ENCODE results near the gene SETBP1.

SETBP1 gene

DNA sequence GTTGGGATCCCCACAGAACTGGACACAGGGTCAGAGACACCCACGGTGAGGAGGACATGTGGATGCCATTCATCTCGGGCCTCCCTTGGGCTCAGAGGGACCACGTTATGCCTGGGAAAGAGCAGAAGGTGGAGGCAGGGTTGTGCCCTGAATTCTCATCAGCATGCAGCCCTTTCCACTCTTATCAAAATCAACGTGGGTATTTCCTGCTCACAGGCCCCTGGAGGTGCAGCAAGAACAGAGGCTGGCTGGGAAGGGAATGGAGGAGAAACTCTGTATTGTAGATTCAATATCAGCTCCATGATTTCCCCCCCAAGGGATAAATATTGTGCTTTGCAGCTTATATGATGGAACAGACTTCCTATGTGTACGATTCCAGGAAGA lies 90.9 kb downstream of the SETBP1 start:
- Histone ChIP-seq H3K27me3 (replicated peaks; ENCODE audit: control insufficient read depth, insufficient read depth, low read length) (no peaks in the 10 kb centered on the region; the same call in 1 of the 2 replicates), H3K4me3 (replicated peaks; ENCODE audit: low read depth, low read length) (no peak overlapping the region), H3K36me3 (ENCODE audit: control insufficient read depth, insufficient read depth, low read length) (no peaks in the 10 kb centered on the region)
- no peak for DNase-seq (ENCODE audit: extremely low read depth, insufficient read length)
- TF ChIP-seq, protein P1, sequence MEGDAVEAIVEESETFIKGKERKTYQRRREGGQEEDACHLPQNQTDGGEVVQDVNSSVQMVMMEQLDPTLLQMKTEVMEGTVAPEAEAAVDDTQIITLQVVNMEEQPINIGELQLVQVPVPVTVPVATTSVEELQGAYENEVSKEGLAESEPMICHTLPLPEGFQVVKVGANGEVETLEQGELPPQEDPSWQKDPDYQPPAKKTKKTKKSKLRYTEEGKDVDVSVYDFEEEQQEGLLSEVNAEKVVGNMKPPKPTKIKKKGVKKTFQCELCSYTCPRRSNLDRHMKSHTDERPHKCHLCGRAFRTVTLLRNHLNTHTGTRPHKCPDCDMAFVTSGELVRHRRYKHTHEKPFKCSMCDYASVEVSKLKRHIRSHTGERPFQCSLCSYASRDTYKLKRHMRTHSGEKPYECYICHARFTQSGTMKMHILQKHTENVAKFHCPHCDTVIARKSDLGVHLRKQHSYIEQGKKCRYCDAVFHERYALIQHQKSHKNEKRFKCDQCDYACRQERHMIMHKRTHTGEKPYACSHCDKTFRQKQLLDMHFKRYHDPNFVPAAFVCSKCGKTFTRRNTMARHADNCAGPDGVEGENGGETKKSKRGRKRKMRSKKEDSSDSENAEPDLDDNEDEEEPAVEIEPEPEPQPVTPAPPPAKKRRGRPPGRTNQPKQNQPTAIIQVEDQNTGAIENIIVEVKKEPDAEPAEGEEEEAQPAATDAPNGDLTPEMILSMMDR (IDR thresholded peaks at IDR 0.05; ENCODE audit: insufficient read depth, low read length, poor library complexity, severe bottlenecking): no peak

DNA sequence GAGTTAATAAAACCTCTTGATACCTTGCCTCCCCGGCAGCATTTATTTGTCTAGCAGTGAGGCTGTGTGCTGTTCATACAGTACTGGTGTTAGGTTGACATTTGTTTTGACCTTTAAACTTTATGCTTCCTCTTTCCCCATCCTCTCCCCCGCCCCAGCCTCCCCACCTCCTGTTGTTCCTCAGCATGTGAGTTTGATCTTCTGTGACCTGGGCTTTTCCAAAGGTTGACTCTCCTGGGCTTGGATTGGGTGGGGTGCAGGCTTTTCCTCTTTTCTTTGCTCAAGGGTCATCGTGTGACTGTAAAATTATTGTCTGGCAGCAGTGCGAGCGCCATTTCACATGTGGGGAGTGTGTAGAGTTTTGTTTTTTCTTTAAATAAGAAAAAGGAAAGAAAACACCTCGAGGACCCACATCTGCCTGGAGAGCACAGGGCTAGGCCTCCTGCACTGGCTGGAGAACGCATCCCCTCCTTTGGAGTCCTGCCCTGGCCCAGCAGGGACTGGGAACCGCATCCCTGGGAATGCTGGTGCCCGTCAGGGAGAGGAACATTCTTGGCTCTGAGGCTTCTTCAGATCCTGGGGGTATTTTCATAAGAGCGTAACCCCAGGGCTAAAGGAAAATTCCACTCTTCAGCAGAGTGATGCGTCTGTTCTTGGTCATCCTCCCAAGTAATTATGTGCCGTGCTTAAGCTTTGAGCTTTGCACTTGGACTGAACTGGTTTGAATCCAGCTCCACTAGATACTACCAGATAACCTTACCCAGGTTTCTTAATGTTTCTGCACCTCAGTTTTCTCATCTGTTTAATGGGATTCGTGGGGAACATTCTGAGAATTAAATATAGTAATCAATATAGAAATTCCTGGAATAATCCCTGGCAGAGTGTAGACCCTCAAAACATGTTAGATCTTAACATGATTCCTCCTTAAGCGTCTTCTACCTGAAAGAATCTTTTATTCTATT lies 91.5 kb downstream of the SETBP1 start:
- Histone ChIP-seq H3K4me3 (replicated peaks; ENCODE audit: low read depth, low read length) (no peak overlapping the region), H3K36me3 (ENCODE audit: control insufficient read depth, insufficient read depth, low read length) (no peaks in the 10 kb centered on the region), H3K27me3 (replicated peaks; ENCODE audit: control insufficient read depth, insufficient read depth, low read length) (no peaks in the 10 kb centered on the region; the same call in 1 of the 2 replicates)
- no peak for DNase-seq (ENCODE audit: extremely low read depth, insufficient read length)
- TF ChIP-seq, protein P1 (IDR thresholded peaks at IDR 0.05; ENCODE audit: insufficient read depth, low read length, poor library complexity, severe bottlenecking): no peak

DNA sequence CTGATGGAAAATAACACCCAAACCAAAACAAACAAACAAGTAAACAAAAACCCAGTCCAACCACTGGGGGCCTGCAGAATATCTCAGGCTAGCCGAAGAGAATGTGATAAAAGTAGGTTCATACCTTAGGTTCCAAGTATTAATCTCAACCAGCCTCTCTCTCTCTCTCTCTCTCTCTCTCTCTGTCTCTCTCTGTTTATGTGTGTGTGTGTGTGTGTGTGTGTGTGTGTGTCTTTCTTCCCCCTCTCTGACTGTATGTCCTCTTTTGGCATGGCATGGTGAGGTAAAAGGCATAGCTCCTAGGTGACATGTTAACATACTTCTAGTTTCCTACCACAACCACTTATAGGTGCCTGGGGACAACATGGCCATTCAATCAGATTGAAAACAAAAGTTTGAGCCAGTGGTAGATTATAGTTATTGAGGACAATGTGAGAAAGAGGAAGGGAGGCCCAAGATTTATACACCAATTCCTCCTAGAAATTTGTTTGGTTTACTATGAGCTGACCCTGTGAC lies 93.0 kb downstream of the SETBP1 start:
- no peak overlapping the region for H3K4me3 ChIP-seq (replicated peaks; ENCODE audit: low read depth, low read length)
- TF ChIP-seq, protein P1 (IDR thresholded peaks at IDR 0.05; ENCODE audit: insufficient read depth, low read length, poor library complexity, severe bottlenecking): no peak
- DNase-seq (ENCODE audit: extremely low read depth, insufficient read length): no peak
- H3K27me3 ChIP-seq (replicated peaks; ENCODE audit: control insufficient read depth, insufficient read depth, low read length): no peaks in the 10 kb centered on the region; the same call in 1 of the 2 replicates
- H3K36me3 ChIP-seq (ENCODE audit: control insufficient read depth, insufficient read depth, low read length): no peaks in the 10 kb centered on the region

DNA sequence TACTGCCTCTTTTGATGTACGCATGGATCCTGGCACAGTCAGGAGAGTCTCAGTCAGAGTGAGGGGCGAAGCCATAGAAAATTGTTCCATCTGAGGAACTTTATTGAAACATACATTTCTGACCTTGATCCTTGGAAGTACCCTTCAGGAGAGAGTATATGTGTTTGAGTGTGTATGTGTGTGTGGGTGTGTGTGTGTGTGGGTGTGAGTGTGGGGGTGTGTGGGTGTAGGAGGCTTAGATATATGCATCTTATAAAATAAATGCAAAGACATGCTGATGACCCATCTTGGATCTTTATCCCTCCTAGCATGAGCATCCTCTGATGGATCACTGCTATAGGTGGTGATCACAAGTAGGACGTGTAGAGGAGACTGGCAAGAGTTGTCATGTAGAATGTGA lies 93.5 kb downstream of the SETBP1 start:
- TF ChIP-seq, protein P1 (IDR thresholded peaks at IDR 0.05; ENCODE audit: insufficient read depth, low read length, poor library complexity, severe bottlenecking): no peak
- Histone ChIP-seq H3K27me3 (replicated peaks; ENCODE audit: control insufficient read depth, insufficient read depth, low read length) (no peaks in the 10 kb centered on the region), H3K4me3 (replicated peaks; ENCODE audit: low read depth, low read length) (no peak overlapping the region), H3K36me3 (ENCODE audit: control insufficient read depth, insufficient read depth, low read length) (no peaks in the 10 kb centered on the region)
- DNase-seq (ENCODE audit: extremely low read depth, insufficient read length): no peak

DNA sequence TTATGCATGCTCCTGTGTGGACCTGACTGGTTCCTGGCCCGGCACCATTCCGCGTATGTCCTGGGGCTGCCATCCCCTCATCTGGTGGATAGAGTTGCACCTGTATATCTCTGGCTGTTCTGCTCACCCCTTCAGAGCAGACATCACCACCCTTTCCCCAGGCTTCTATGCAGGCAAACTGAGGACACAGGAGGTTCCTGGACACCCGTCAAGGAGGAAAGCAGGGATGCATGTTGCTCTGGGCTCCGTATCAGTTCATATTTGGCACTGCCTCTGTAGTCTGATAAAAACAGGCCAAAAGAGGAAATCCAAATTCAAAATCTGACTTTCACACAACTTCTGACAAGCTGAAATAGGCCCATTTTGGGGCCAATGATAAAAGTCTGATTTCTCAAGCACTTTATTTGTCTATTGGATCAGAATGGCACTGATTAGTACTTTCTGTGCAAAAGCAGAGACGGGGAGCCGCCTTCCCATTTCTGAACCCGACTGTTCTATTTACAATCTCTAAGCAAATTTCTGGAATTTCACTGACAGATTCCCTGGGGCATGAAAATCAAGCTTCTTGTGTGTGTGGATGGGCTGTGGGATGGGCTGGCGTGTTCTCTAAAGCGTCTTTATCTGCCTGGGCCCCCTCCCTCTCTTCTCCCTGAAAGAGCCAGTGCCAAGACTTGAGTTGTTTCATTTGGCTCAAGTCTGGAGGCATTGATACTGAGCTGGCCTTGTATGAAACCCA lies 96.9 kb downstream of the SETBP1 start:
- DNase-seq (ENCODE audit: extremely low read depth, insufficient read length): no peak
- TF ChIP-seq, protein P1 (IDR thresholded peaks at IDR 0.05; ENCODE audit: insufficient read depth, low read length, poor library complexity, severe bottlenecking): no peak
- H3K36me3 ChIP-seq (ENCODE audit: control insufficient read depth, insufficient read depth, low read length): no peaks in the 10 kb centered on the region
- H3K27me3 ChIP-seq (replicated peaks; ENCODE audit: control insufficient read depth, insufficient read depth, low read length): no peaks in the 10 kb centered on the region
- H3K4me3 ChIP-seq (replicated peaks; ENCODE audit: low read depth, low read length): no peak overlapping the region
